DMS79 treated with DMSO at 0.1 percent for 48 hours (cell line): ENCODE measurements around the gene TRMT1.

Experiments used
- DNase-seq: peaks from one replicate; lab custom pipeline; 2025; lab: John Stamatoyannopoulos, UW

The TRMT1 gene

DNA sequence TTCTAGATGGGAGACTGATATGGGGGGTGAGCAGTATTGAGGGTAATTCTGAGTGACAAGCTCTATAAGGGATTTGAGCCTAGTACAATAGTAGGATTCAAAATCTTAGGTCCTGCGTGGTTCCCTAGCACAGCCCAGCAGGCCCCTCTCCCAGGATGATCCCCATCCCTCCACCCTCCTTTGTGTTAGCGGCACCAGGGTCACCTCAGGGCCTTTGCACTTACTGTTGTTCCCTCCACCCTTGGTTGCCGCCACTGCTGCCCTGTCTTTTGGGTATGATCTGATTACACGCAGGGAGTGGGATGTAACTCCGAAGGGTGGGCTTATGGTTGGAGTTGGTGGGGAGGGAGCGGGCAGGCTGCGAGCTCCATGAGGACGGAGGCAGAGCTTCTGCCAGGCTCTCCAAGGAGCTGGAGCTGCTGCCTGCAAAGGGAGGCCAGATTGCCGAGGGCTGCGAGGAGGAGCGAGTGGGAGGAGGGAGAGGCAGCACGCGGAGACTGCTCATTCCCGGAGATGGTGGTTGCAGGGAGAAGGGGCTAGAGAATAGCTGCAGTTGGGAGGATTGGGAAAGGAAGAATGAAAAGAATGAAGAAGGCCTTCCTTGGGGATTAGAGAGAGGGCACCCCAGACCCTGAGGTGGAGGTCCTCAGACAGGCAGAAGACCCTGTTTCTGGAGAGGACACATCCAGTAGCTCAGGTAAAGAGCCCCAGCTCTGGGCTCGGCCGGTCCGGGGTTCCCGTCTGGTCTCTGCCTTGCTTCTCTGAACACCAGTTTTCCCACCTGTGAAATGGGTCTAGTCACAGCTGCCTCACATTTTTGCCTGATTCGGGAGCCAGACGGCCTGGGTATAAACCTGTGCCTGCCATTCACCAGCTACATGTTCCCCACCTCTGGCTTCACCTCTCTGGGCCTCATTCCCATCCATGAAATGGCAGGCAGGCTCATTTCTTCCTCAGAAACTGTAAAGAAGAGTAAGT is 6.7 kb upstream of the TRMT1 start:
- no peak for DNase-seq

DNA sequence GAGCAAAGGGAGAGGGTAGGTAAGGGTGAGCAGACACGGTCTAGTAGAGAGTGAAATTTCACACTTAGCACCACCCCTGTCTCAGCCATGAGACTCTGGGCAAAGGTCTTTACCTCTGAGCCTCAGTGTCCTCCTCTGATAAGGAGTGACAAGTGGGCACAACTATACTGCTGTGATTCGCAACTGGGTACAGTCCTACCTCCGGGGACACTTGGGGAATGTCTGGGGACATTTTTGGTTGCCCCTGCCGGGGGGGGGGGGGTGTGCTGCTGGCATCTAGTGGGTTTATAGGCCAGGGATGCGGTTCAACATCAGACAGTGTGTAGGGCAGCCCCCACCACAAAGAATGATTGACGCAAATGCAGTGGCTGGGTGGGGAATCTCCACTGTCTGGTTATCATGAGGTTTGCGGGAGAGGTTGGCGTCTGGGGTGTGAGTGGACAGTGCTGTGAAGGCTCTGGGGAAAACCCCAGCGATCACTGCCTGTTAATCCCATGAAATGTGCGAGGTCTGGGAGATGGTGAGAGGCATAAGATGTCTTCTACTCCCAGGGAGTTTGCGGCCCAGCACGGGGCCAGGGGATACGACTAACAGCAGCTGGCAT is 5.8 kb upstream of the TRMT1 start:
- DNase-seq, result no peak

DNA sequence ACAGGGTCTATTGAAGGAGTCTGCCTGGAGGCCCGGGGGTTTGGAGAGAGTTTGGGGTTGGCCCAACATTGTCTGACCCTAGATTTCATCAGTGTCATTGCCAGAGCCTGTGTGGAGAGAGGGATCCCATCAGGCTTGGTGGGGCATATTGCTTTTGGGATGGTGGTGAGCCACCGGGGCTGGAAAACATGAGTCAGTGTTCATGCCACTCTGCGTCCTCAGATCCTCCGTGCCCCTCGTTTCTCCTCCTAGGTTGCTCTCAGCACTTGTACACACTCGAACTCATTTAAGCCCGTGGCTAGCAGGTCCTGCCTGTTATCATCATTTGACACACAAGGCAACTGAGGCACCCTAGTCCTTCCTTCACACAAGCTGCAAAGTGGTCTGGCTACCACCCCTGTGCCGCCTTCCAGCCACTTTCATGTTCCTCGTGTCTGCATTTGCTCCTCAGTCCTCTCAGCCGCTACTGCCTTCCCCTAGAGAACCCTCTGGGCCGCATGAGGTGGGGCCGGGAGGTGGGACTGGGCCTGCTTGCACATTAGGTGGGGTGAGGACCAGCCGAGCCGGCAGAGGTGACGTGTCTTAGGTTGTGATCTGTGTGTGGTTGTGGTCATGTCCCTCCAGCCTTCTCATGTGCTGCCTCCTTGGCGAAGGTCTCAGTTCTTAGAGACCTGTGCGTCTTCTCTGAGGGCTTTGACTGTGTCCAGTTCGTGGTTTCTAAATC is 5.2 kb upstream of the TRMT1 start:
- DNase-seq, result no peak

DNA sequence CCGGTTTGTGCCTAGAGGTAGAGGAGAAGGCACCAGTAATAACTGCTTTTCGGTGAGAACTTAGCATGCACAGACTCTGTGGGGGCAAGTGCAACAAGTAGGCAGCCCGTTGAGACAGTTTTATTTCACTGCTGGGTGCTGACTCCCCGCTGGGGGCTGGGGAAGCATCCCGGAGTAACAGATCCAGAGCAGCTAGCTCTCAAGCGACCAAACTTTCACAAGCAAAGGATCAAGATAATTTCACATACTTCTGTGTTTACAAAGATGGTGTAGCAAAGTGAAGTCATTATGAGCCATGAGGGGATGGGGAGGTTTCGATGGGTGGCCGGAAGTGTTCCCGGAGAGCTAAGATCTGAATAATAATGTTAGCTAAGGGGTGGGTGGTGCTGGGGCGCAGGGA is 4.3 kb upstream of the TRMT1 start:
- DNase-seq, result no peak

- no peak for DNase-seq
Measured at GRCh38 chr19:13120031-13120430, 3.5 kb upstream of the TRMT1 start.

GRCh38 chr19:13119627-13120026 is 3.1 kb upstream of the TRMT1 start:
- no peak for DNase-seq

- DNase-seq, result peak; percentile 47
Measured at GRCh38 chr19:13118424-13119193, 2.1 kb upstream of the TRMT1 start.

GRCh38 chr19:13117772-13118423 is 1.4 kb upstream of the TRMT1 start, which contains the start of gene NACC1:
Gene NACC1 (plus strand): TSS chr19:13118264. CDS start chr19:13135208, 16,944 bp downstream.
- peak; percentile 89 for DNase-seq

GRCh38 chr19:13117176-13117771 is 734 bp upstream of the TRMT1 start:
- peak; percentile 61 for DNase-seq

GRCh38 chr19:13115936-13116281 is 631 bp downstream of the TRMT1 start:
- DNase-seq, result no peak

DNA sequence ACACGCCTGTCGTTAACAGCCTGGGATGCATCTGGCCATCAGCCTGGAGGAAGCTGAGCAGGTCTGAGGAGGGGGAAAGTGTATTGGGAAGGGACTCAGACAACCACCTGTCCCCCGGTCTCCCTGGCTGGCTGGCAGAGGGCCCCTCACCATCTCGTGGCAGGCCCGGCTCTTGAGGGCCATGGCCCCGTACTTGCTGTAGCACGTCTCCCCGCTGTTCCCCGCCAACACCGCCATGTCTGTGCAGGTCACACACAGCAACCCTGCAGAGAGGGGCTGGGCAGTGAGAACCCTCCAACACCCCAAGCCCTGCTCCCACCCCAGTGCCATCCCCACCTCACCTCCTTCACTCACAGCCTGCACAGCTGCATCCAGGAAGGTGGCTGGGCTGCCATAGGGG is 4.0 kb downstream of the TRMT1 start:
- DNase-seq, result no peak

DNA sequence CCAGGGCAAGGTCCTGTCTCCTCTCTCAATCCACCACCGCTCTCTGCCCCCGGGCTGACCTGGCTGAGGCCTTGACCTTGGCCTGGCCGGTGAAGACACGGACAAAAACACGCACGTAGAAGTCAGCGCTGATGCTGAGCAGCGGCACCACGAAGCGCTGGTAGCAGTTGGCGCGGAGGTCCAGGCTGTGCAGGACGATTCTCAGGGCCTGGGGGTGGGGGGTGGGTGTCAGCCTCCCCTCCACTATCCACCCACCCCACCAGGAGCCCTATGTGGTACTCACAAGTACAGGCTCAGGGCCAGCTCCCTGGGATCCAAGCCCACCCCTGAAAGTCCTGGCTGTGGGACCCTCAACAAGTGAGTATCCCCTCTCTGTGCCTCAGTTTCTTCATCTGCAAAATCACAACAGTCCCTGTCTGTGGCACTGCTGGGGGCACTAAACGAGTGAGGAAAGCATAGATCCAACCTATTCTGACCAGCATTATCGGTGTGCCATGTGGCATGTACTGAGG is 6.4 kb downstream of the TRMT1 start:
- no peak for DNase-seq

DNA sequence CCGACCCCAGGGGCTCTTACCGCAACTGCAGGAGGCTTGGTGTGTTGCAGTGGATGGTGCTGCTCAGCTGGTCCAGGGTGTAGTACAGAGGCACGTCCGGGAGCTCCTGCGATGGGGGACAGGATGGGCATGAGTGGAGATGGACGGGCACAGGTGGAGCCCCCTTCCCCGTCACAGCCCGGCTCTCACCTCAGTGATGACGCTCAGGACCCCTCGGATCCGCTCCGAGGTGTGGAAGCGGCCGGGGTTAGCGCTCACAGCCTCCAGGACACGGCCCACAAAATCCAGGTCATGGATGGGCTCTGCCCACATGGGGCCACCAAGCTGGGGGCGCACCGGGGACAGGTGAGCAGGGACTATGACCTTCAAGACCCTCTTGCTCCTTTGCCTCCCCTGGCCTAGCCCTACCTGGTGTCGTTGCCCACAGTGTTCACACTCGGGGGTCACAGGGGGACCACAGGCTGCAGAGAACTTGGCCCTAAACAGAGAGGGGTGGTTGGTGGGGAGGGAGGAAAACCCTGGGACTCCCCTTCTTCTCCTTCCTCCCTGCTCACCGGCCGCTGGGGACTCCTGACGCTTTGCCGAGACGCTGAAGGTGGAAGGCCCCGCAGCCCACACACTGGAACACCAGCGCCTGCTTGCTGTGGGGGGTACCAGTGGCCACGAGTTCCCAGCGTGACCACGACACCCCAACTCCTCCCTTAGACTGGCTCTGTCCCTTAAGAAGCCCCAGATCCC is 7.0 kb downstream of the TRMT1 start:
- no peak for DNase-seq

- DNase-seq, result no peak
Measured at GRCh38 chr19:13104848-13105711, 11.5 kb downstream of the TRMT1 start.

DNA sequence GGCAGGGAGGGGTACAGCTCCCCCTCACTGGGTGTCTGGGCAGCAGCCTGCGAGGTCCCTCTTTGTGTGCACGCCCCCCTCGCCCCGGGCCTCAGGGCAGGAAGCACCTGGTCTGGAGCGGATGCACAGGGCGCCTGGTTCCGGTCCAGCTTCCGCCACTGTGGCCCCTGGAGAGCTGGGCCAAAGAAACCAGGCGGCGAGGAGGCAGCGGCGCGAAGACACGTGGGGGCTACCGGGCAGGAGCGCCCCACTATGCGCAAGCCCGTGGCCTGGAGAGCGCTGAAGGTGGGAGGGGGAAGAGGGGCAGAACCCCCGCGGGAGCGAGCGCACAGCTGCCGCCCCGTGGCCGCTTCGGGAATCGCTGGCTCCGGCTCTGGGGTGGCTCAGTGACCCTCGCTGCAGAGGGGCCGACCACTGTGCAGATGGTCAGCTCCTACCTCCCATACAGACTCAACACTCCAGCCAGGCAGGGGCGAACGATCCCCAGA is 12.1 kb downstream of the TRMT1 start:
- no peak for DNase-seq

DNA sequence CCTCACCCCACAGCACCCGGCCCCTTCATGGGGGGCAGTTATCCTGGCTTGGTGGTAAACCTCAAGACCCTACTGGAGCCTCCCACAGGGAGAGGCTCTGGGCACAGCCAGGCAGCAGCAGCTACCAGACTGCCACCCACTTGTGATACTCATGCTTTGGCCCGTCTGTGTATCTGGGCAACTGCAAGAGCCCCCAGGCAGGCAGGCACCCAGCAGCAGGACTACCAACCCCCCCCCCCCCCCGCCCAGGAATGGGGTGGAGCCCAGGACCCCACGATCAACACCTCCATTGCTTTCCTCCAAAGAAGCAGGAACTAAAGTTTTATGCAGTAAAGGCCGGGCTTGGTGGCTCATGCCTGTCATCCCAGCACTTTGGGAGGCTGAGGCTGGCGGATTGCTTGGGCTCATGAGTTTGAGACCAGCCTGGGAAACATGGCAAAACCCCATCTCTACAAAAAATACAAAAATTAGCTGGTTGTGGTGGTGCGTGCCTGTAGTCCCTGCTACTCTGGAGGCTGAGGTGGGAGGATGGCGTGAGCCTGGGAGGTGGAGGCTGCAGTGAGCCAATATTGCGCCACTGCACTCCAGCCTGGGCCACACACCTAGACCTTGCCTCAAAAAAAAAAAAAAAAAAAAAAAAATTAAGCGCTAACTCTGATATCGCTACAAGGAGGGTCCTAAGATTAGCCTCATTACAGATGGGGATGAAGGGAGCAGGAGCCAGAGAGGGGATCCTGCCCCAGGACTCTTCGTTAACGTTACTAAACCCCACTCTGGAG is 12.8 kb downstream of the TRMT1 start:
- DNase-seq, result no peak

DNA sequence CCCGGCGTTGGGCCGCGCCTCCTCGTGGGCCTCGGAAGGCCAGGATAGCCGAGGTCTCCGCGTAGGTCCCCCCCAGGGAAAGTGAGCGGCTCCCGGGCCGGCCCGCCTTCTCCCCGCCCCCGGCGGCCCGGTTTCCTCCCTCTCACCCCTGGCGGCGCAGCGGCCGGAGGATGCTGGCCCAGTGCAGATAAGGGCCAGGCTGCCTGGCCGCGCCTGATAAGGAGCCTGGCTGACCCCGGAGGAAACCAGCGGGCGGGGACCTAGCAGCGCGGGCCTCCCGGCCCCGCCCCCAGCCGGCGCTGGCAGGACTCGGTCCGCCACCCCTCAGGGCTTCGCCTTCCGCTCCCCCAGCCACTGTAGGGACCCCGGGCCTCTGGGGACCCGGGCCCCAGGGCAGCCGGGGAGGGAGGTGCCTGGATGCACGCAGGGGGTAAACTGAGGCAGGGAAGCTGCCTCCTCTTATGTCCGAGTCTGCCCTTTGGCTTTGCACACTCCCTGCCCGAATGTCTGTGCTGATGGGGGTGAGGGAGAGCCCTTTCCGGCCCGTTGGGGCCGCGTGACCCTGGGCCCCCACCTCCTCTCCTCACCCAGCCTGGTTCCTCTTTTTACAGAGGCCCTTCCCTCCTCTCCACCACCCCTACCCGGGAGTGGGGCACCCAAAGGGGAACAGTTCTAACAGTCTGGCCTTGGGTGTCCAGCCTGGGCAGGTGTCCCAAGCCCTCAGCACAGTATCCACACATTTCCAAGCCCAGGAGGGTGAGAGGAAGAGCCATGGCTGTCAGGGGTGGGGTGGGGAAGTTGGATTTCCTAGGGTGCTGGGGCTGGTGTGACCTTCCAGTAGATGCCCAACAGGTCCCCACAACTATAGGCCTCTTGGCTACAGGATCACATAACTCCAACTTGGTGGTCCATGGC is 13.6 kb downstream of the TRMT1 start, which contains the start of gene LYL1:
TSS of gene LYL1 (minus strand) at position 193 of the 915 bp plus-strand sequence. CDS start 1,687 bp downstream, outside the sequence.
- DNase-seq, result no peak
